Measurements from ENCODE around the gene C2CD4D.

Gene C2CD4D

DNA sequence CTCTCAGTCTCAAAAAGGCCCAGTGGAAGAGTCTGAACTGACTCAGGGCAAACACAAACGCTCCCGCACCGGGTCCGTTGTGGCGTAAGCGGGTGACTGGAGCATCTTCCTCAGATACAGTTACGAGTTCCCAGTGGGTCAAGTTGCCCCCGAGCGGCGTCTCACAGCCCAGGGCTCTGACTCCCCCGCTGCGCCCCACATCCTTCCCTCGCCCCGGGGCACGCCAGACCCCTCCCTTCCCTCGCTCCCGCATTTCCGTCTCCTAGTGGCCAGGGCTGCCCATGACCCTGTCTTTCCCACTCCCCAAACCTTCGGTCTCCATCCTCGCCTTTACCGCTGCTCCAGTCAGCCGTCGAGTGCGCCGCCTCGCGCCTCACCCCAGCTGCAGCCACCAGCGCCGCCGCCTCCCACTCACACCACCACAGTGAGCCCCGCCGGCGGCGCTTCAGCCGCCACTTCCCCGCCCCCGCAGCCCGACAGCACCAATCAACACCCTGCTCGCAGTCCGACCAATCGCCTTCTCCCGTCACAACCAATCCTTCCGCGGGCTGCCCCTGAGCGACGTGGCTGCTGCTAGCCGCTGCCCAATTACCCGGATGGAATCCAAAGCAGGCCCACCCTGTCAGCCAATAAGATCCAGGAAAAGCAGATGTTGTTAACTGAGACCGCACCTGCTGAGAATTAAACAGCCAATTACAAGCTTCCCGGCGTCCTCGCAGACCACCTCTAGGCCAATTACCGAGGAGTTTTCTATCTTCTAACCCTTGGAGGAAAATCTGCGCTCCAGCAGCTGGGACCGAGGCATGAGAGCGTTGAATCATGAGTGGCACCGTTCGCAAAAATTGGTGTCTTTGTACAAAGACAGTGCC, 49.3 kb downstream of the C2CD4D start, which contains the start of gene TDRKH:
TSS of gene TDRKH (minus strand) at position 430 of the 869 bp plus-strand sequence. CDS start 7,478 bp downstream, outside the sequence.
- peak; percentile 98 for DNase-seq (ENCODE audit: low read depth in 2 of 2)

Measured in fibroblast of skin of left quadriceps (primary cell).